A549 treated with AZD9567 at 1 μM for 4 hours (cell line): ENCODE data around the gene EXOC7. TPM values are rescaled to one million over a fixed set of nuclear protein-coding genes. Genes with fewer than 3 reads are reported as not detected.

Source experiments
- total RNA-seq: library from RNA; stranded (reverse); fragments of 200-300 nt; extraction: Qiagen RNA extraction; gene quantifications from 5 replicates; pipeline ENCODE4 v1.2.3, GENCODE V29; 2022; ENCODE audit not compliant: insufficient read depth

EXOC7 gene, protein sequence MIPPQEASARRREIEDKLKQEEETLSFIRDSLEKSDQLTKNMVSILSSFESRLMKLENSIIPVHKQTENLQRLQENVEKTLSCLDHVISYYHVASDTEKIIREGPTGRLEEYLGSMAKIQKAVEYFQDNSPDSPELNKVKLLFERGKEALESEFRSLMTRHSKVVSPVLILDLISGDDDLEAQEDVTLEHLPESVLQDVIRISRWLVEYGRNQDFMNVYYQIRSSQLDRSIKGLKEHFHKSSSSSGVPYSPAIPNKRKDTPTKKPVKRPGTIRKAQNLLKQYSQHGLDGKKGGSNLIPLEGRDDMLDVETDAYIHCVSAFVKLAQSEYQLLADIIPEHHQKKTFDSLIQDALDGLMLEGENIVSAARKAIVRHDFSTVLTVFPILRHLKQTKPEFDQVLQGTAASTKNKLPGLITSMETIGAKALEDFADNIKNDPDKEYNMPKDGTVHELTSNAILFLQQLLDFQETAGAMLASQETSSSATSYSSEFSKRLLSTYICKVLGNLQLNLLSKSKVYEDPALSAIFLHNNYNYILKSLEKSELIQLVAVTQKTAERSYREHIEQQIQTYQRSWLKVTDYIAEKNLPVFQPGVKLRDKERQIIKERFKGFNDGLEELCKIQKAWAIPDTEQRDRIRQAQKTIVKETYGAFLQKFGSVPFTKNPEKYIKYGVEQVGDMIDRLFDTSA
- total RNA-seq: 45.7 to 65.2 TPM (median 60.0 TPM) in 5 replicates

GRCh38 chr17:76103274-76104139, at the start of gene EXOC7:
Gene EXOC7 (minus strand): TSS chr17:76103787. CDS start chr17:76103692, 95 bp downstream.

DNA sequence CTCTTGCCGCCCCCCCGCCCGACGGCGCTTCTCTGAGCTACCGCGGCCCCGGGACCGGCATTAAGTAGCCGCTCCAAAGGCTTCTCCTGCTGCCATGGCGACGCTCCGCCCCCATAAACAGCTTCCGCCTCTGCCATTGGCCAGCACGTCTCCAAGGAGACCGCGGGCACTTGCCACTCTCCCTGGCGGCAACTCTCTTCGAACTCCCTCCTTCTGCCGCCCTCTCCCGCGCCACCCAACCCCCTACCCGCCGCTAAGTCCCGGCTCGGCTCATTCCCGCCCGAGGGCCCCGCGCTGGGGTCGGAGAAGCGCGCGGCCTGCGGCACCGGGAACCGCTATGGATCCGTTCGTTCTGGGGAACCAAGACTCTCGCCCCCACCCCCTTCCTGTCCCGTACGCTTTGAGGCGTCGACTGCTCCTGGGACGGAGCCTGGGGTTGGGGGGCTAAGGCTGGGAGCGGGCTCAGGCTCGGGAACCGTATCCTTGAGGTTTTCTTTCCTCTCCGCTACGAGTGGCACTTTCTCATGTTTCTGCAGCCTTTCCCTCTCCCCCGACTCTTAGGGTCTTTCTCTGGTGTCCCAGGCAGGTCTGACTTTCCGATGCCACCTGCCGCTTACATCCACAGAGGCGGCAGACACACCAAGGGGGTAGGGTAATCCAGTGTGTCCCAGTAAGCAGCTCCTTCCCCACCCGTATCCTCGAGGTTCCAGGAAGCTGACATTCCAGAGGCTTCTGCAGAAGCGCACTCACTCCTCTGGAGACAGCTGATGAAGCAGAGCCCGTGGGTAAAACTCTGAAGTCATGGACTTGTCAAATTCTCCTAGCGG, 37.8 kb upstream of the EXOC7 start, which contains the start of gene FOXJ1:
TSS of gene FOXJ1 (minus strand) at position 34 of the 827 bp plus-strand sequence. CDS start 850 bp downstream, outside the sequence.

DNA sequence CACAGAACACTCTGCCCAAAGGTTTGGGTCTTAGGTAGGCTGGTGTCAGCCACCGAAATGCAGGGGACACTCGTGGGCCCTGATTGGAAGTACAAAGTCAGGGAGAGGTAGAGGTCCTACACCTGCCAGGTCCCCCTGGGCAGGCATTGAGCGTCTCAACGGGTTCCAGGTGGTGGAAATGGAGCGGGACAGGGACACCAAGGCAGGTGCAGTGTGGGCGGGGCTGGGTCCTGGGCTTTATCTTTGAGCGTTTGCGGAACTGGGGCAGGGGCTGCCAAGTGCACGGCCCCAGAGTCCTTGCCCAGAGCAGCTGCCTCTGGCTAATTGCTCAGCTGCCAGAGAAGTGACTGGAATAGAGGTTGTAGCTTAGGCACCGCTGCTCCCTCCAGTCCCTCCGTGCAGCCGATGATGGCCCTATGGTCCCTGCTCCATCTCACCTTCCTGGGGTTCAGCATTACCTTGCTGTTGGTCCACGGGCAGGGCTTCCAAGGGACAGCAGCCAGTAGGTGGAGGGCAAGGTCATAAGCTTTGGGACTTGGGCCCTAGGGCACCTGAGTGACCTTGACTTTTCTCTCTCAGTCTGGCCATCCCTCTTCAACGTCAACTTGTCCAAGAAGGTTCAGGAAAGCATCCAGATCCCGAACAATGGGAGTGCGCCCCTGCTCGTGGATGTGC, 24.6 kb downstream of the EXOC7 start, which contains the start of gene ZACN:
TSS of gene ZACN (plus strand) at position 323 of the 675 bp plus-strand sequence. CDS start at position 406, 83 bp downstream.

DNA sequence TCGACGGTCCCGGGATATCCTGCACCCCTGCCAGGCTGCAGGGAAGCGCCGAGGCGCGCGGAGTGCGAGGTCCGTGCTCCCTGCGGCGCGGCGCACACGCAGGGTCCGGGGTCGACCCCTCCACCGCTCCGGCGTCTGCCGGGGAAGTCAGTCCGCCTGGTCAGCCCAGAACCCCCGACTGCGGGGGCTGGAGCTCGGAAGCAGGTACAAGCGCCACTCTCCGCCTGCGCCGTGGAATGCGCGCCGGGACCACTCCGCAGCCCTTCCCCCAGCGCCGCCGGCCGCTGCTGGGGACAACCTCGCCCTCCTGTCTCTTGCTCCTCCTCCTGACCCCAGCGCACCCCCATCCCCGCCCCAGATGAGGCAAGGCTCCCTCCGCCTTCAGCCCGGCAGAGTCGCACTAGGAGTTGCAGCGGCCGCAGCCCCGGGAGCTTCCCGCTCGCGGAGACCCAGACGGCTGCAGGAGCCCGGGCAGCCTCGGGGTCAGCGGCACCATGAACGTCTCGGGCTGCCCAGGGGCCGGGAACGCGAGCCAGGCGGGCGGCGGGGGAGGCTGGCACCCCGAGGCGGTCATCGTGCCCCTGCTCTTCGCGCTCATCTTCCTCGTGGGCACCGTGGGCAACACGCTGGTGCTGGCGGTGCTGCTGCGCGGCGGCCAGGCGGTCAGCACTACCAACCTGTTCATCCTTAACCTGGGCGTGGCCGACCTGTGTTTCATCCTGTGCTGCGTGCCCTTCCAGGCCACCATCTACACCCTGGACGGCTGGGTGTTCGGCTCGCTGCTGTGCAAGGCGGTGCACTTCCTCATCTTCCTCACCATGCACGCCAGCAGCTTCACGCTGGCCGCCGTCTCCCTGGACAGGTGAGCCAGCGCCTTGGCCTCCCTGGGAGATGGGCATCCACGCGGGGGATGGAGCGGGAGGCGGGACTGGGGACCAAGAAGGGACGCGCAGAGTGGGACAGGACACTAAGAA, 28.9 kb downstream of the EXOC7 start, which contains the start of gene GALR2:
TSS of gene GALR2 (plus strand) at position 392 of the 974 bp plus-strand sequence. CDS start at position 495, 103 bp downstream.

GRCh38 chr17:76072148-76072858, 31.3 kb downstream of the EXOC7 start, which contains the start of gene SRP68:
Gene SRP68 (minus strand): TSS chr17:76072517. CDS start chr17:76072491, 26 bp downstream.

Other genes with a start within 250 kb of the EXOC7 start
- 76.9 to 93.6 TPM (median 84.8 TPM) in 5 replicates for gene WBP2, start 248.5 kb downstream of the EXOC7 start, total RNA-seq
- 149 to 167 TPM (median 156 TPM) in 5 replicates for gene TRIM47, start 225.2 kb downstream of the EXOC7 start, total RNA-seq
- 24.6 to 42.5 TPM (median 37.6 TPM) in 5 replicates for gene TRIM65, start 206.8 kb downstream of the EXOC7 start, total RNA-seq
- 100 to 137 TPM (median 130 TPM) in 5 replicates for gene MRPL38, start 198.9 kb downstream of the EXOC7 start, total RNA-seq
- 5.0 to 9.4 TPM (median 8.5 TPM) in 5 replicates for gene FBF1, start 162.7 kb downstream of the EXOC7 start, total RNA-seq
- gene ACOX1, start 124.6 kb downstream of the EXOC7 start, total RNA-seq: 16.3 to 17.6 TPM (median 17.1 TPM) in 5 replicates
- 23.0 to 25.8 TPM (median 25.3 TPM) in 5 replicates for gene TEN1, start 124.5 kb downstream of the EXOC7 start, total RNA-seq
- 4.6 to 5.5 TPM (median 5.0 TPM) in 4 of 5 replicates, not detected in the other for gene CDK3, start 102.9 kb downstream of the EXOC7 start, total RNA-seq
- 8.9 to 18.2 TPM (median 16.9 TPM) in 5 replicates for gene EVPL, start 76.5 kb downstream of the EXOC7 start, total RNA-seq
- 82.2 to 91.8 TPM (median 85.0 TPM) in 5 replicates for gene SRP68, start 31.3 kb downstream of the EXOC7 start, total RNA-seq
- 1.5 to 2.0 TPM (median 1.8 TPM) in 4 of 5 replicates, not detected in the other for gene GALR2, start 29.0 kb downstream of the EXOC7 start, total RNA-seq
- 0.21 to 0.52 TPM (median 0.46 TPM) in 4 of 5 replicates, not detected in the other for gene ZACN, start 24.6 kb downstream of the EXOC7 start, total RNA-seq
- gene FOXJ1, start 37.5 kb upstream of the EXOC7 start, total RNA-seq: 0.47 to 0.64 TPM (median 0.59 TPM) in 4 of 5 replicates, not detected in the other
- gene RNF157, start 136.7 kb upstream of the EXOC7 start, total RNA-seq: 6.9 to 10.0 TPM (median 8.0 TPM) in 5 replicates
- gene UBALD2, start 161.6 kb upstream of the EXOC7 start, total RNA-seq: 30.3 to 120 TPM (median 109 TPM) in 5 replicates
- gene QRICH2, start 204.5 kb upstream of the EXOC7 start, total RNA-seq: 0.35 to 1.8 TPM (median 0.97 TPM) in 5 replicates